22Rv1 (cell line): ENCODE data around the gene PLEKHA6.

Source experiments
- ZFX ChIP-seq: fragments of 450-650 bp; IDR thresholded peaks from 2 replicates; pipeline ENCODE4 v1.6.1; 2017; ENCODE audit warnings: antibody characterized with exemption, borderline replicate concordance
- TF ChIP-seq, protein P1 (sequence below): fragments of 450-650 bp; IDR thresholded peaks from 2 replicates; pipeline ENCODE4 v1.5.1; 2017; ENCODE audit warnings: mild to moderate bottlenecking

DNA sequence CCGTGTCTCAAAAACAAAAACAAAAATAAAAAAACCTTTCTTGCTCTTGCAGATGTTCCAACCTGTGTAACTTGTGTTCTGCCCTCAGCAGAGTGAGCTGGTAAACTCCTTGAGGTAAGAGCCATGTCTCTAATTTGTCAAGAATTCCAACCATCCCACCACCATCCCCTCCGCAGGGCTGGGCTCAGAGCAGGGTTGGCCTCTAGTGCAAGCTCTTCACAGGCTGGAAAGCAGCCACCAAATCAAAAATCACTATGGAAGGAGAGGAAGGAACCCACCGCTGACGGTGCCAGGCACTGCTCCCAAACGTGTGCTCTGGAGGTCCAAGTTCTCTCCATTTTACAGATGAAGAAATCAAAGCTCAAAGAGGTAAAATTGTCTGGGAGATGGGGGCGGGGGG, 9.4 kb downstream of the PLEKHA6 start:
- TF ChIP-seq, protein P1, sequence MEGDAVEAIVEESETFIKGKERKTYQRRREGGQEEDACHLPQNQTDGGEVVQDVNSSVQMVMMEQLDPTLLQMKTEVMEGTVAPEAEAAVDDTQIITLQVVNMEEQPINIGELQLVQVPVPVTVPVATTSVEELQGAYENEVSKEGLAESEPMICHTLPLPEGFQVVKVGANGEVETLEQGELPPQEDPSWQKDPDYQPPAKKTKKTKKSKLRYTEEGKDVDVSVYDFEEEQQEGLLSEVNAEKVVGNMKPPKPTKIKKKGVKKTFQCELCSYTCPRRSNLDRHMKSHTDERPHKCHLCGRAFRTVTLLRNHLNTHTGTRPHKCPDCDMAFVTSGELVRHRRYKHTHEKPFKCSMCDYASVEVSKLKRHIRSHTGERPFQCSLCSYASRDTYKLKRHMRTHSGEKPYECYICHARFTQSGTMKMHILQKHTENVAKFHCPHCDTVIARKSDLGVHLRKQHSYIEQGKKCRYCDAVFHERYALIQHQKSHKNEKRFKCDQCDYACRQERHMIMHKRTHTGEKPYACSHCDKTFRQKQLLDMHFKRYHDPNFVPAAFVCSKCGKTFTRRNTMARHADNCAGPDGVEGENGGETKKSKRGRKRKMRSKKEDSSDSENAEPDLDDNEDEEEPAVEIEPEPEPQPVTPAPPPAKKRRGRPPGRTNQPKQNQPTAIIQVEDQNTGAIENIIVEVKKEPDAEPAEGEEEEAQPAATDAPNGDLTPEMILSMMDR = no peak
- no peak for TF ChIP-seq ZFX
